A549 (cell line): ENCODE results near the gene TACR1. TPM values are rescaled to one million over a fixed set of nuclear protein-coding genes. Genes with fewer than 3 reads are reported as not detected.

ENCODE experiments used
- ATAC-seq, 2 experiments: fragments of 200-7000 bp in 1 of 2; fragments of >200 bp in 1 of 2; cut with Nextera tagmentation in 1 of 2; cut with Tn5 transposase in 1 of 2; 3 replicates each; pipeline versions ENCODE4 v1.8.0 to v1.9.1; 2018 to 2020; ENCODE audit warnings: mild to moderate bottlenecking in 1 of 2, moderate library complexity in 1 of 2
- CTCF ChIA-PET: fragments of 300-600 bp; sonication (Branson Sonifier 250); formaldehyde crosslinking; extraction: SDS; loops from one replicate; lab custom pipeline; 2021; ENCODE audit warnings: antibody characterized with exemption, inconsistent platforms; lab: Yijun Ruan, JAX
- POLR2A ChIA-PET: fragments of 350-600 bp; formaldehyde crosslinking; extraction: SDS; loops from one replicate; lab custom pipeline; 2021; ENCODE audit warnings: antibody characterized with exemption, inconsistent platforms; lab: Yijun Ruan, JAX
- DNase-seq, 2 experiments: peaks; one replicate each; pipeline versions ENCODE4 v3.0.0 to v3.0.0-alpha.2; 2011 to 2016; ENCODE audit warnings: low read depth in 1 of 2, low spot score in 1 of 2
- FAIRE-seq: peaks from 2 replicates; lab custom pipeline; 2011; peaks lifted over from hg19 to GRCh38; lab: Jason Lieb, UNC
- H3K27ac ChIP-seq, 2 experiments: fragments of >200 bp; sonication (Bioruptor Twin); formaldehyde crosslinking; 3 replicates each; pipeline ENCODE4 v1.5.1; 2016 to 2017
- H3K4me1 ChIP-seq: fragments of >200 bp; sonication (Bioruptor Twin); formaldehyde crosslinking; 3 replicates; pipeline ENCODE4 v1.6.1; 2016
- H3K4me2 ChIP-seq: fragments of >200 bp; sonication (Bioruptor Twin); formaldehyde crosslinking; 3 replicates; pipeline ENCODE4 v1.6.1; 2016
- H3K4me3 ChIP-seq: fragments of >200 bp; sonication (Bioruptor Twin); formaldehyde crosslinking; 3 replicates; pipeline ENCODE4 v1.5.1; 2016
- H3K9me3 ChIP-seq: fragments of >200 bp; sonication (Bioruptor Twin); formaldehyde crosslinking; 3 replicates; pipeline ENCODE4 v1.6.1; 2016
- ATOH8 ChIP-seq: fragments of 250-450 bp; sonication (Bioruptor Pico); IDR thresholded peaks from 2 replicates; pipeline ENCODE4 v1.5.0; 2020; ENCODE audit warnings: low read depth, mild to moderate bottlenecking, moderate library complexity
- BHLHE40 ChIP-seq: IDR thresholded peaks from 2 replicates; pipeline ENCODE4 v1.6.1; 2012; ENCODE audit warnings: low read depth, low read length, inconsistent platforms
- EHF ChIP-seq: fragments of 250-450 bp; sonication (Bioruptor Pico); IDR thresholded peaks from 2 replicates; pipeline ENCODE4 v1.5.0; 2020; ENCODE audit warnings: mild to moderate bottlenecking
- EHMT2 ChIP-seq: fragments of 200-600 bp; sonication (generic); IDR thresholded peaks from 2 replicates; pipeline ENCODE4 v1.6.1; 2016; ENCODE audit warnings: antibody characterized with exemption, low read depth, mild to moderate bottlenecking, moderate library complexity
- EP300 ChIP-seq, 2 experiments: fragments of >200 bp; sonication (Bioruptor Twin); formaldehyde crosslinking; IDR thresholded peaks; 2 replicates in 1 of 2; 3 replicates in 1 of 2; pipeline ENCODE4 v1.6.1; 2016 to 2017
- ESRRA ChIP-seq: fragments of 150-350 bp; IDR thresholded peaks from 2 replicates; pipeline ENCODE4 v1.6.1; 2014; ENCODE audit warnings: mild to moderate bottlenecking, low read length, borderline replicate concordance
- HES2 ChIP-seq: fragments of >200 bp; sonication (Bioruptor Twin); formaldehyde crosslinking; IDR thresholded peaks from 2 replicates; pipeline ENCODE4 v1.6.1; 2016
- JUNB ChIP-seq: fragments of >200 bp; sonication (Bioruptor Twin); formaldehyde crosslinking; IDR thresholded peaks from 2 replicates; pipeline ENCODE4 v1.6.1; 2016
- MAFK ChIP-seq: fragments of 450-650 bp; IDR thresholded peaks from 2 replicates; pipeline ENCODE4 v1.6.1; 2014; ENCODE audit not compliant: partially characterized antibody
- MAX ChIP-seq: IDR thresholded peaks from 2 replicates; pipeline ENCODE4 v1.6.1; 2012
- MYC ChIP-seq: IDR thresholded peaks from 2 replicates; pipeline ENCODE4 v1.6.1; 2012; ENCODE audit warnings: mild to moderate bottlenecking, inconsistent platforms, low read length, improper control_type of control experiment, borderline replicate concordance
- NFE2L2 ChIP-seq: fragments of 150-350 bp; conservative IDR thresholded peaks from 2 replicates; pipeline ENCODE4 v1.6.1; 2014; ENCODE audit warnings: low read length
- NPAS2 ChIP-seq: fragments of 250-450 bp; sonication (Bioruptor Pico); IDR thresholded peaks from 2 replicates; pipeline ENCODE4 v1.8.0; 2022; ENCODE audit warnings: mild to moderate bottlenecking, moderate library complexity, borderline replicate concordance
- RARB ChIP-seq: fragments of 250-450 bp; sonication (Bioruptor Pico); IDR thresholded peaks from 2 replicates; pipeline ENCODE4 v1.8.0; 2021; ENCODE audit warnings: mild to moderate bottlenecking, moderate library complexity
- RCOR1 ChIP-seq: fragments of 150-350 bp; IDR thresholded peaks from 2 replicates; pipeline ENCODE4 v1.6.1; 2014; ENCODE audit warnings: antibody characterized with exemption, low read length, low read depth
- RFX5 ChIP-seq: fragments of 450-650 bp; IDR thresholded peaks from 2 replicates; pipeline ENCODE4 v1.7.1; 2014; ENCODE audit warnings: antibody characterized with exemption, mild to moderate bottlenecking, moderate library complexity
- RNF2 ChIP-seq: fragments of 200-600 bp; sonication (generic); IDR thresholded peaks from 2 replicates; pipeline ENCODE4 v1.6.1; 2016; ENCODE audit warnings: low read depth, mild to moderate bottlenecking, antibody characterized with exemption, moderate library complexity, borderline replicate concordance
- SMC3 ChIP-seq: fragments of >200 bp; sonication (Bioruptor Twin); formaldehyde crosslinking; IDR thresholded peaks from 3 replicates; pipeline ENCODE4 v1.6.1; 2018; ENCODE audit warnings: inconsistent platforms
- TP53 ChIP-seq: fragments of 250-450 bp; sonication (Bioruptor Pico); IDR thresholded peaks from 2 replicates; pipeline ENCODE4 v1.5.0; 2021; ENCODE audit warnings: mild to moderate bottlenecking, moderate library complexity
- USF2 ChIP-seq: fragments of 450-650 bp; IDR thresholded peaks from 2 replicates; pipeline ENCODE4 v1.6.1; 2014; ENCODE audit warnings: antibody characterized with exemption
- ZNF302 ChIP-seq: fragments of 250-450 bp; sonication (Bioruptor Pico); IDR thresholded peaks from 2 replicates; pipeline ENCODE4 v1.9.0; 2021; ENCODE audit warnings: inconsistent platforms, mild to moderate bottlenecking, moderate library complexity
- WGBS: methylation state at CpG from one replicate; pipeline ENCODE4 v1.1.6; 2017; ENCODE audit errors: missing lambda C conversion rate; 5-methylcytosine and 5-hydroxymethylcytosine counted together
- polyA plus RNA-seq, 4 experiments: library from polyadenylated mRNA; depleted of rRNA in 3 of 4; stranded (reverse); fragments of >200 nt; fragmentation: RNase III in 1 of 4; extraction: RNeasy Plus Mini Kit Qiagen cat#74134 plus additional on column Dnase treatment in 1 of 4; gene quantifications; 2 replicates in 3 of 4; 3 replicates in 1 of 4; pipeline ENCODE4 v1.2.3, GENCODE V29; 2011 to 2017
- TF ChIP-seq, protein P1 (sequence below): fragments of 200-600 bp; sonication (generic); IDR thresholded peaks from 2 replicates; pipeline ENCODE4 v1.6.1; 2016; ENCODE audit warnings: antibody characterized with exemption, mild to moderate bottlenecking, moderate library complexity
- TF ChIP-seq, protein P2 (sequence below): IDR thresholded peaks from 2 replicates; pipeline ENCODE4 v1.6.1; 2012; ENCODE audit warnings: low read depth, borderline replicate concordance

TACR1 gene
- polyA plus RNA-seq, 2 of the 4 experiments (the other 2 are of a cell fraction): 0.27 to 0.92 TPM

DNA sequence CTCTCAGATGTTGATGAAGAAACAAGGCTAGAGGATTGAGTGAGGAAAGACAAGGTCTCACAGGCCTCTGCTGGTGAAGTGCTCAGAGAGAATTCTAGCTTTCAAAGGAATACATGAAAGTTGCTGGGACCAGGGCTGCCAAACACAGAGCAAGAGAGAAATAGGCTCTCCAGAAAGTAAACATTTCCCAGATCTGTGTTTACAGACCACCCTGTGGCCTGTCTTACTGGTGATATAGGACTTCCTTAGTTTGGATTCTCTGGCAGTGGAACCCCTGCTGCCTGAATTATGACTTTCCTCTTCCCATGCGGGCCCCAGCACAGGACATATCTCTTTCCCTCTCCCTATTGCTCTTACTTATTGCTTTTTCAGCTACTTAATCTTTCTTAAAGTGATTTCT lies 64.5 kb downstream of the TACR1 start:
- TF ChIP-seq EP300 (IDR thresholded peaks at IDR 0.05) (no peak), JUNB (no peak), USF2 (no peak), RNF2 (no peak), SMC3 (no peak), RCOR1 (no peak), NPAS2 (CRISPR knock-in tag) (no peak), NFE2L2 (no peak), ATOH8 (no peak), BHLHE40 (no peak), EHF (CRISPR knock-in tag) (no peak), MAFK (no peak), RFX5 (no peak), ESRRA (no peak)
- TF ChIP-seq, protein P1, sequence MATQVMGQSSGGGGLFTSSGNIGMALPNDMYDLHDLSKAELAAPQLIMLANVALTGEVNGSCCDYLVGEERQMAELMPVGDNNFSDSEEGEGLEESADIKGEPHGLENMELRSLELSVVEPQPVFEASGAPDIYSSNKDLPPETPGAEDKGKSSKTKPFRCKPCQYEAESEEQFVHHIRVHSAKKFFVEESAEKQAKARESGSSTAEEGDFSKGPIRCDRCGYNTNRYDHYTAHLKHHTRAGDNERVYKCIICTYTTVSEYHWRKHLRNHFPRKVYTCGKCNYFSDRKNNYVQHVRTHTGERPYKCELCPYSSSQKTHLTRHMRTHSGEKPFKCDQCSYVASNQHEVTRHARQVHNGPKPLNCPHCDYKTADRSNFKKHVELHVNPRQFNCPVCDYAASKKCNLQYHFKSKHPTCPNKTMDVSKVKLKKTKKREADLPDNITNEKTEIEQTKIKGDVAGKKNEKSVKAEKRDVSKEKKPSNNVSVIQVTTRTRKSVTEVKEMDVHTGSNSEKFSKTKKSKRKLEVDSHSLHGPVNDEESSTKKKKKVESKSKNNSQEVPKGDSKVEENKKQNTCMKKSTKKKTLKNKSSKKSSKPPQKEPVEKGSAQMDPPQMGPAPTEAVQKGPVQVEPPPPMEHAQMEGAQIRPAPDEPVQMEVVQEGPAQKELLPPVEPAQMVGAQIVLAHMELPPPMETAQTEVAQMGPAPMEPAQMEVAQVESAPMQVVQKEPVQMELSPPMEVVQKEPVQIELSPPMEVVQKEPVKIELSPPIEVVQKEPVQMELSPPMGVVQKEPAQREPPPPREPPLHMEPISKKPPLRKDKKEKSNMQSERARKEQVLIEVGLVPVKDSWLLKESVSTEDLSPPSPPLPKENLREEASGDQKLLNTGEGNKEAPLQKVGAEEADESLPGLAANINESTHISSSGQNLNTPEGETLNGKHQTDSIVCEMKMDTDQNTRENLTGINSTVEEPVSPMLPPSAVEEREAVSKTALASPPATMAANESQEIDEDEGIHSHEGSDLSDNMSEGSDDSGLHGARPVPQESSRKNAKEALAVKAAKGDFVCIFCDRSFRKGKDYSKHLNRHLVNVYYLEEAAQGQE: no peak
- TF ChIP-seq, protein P2, sequence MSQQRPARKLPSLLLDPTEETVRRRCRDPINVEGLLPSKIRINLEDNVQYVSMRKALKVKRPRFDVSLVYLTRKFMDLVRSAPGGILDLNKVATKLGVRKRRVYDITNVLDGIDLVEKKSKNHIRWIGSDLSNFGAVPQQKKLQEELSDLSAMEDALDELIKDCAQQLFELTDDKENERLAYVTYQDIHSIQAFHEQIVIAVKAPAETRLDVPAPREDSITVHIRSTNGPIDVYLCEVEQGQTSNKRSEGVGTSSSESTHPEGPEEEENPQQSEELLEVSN: no peak
- TF ChIP-seq, all 56 proteins: peak for 0
- FAIRE-seq (no peak), DNase-seq (no peak), ATAC-seq (no peak)
- 70% methylated on average over 1 of the region's 1 CpG for WGBS
- no peaks in the 10 kb centered on the region for H3K9me3 ChIP-seq
- H3K4me1 ChIP-seq: no peaks in the 10 kb centered on the region
- POLR2A ChIA-PET: no interaction called here
- H3K4me2 ChIP-seq: no peak overlapping the region
- H3K4me3 ChIP-seq: no peak overlapping the region
- H3K27ac ChIP-seq: no peak overlapping the region
- CTCF ChIA-PET: interaction anchor here (1.0 to 1.5 kb wide), 2 partner anchors 11 to 65 kb away, joined by 3 to 4 read pairs; partner anchors contain the start of gene TACR1

DNA sequence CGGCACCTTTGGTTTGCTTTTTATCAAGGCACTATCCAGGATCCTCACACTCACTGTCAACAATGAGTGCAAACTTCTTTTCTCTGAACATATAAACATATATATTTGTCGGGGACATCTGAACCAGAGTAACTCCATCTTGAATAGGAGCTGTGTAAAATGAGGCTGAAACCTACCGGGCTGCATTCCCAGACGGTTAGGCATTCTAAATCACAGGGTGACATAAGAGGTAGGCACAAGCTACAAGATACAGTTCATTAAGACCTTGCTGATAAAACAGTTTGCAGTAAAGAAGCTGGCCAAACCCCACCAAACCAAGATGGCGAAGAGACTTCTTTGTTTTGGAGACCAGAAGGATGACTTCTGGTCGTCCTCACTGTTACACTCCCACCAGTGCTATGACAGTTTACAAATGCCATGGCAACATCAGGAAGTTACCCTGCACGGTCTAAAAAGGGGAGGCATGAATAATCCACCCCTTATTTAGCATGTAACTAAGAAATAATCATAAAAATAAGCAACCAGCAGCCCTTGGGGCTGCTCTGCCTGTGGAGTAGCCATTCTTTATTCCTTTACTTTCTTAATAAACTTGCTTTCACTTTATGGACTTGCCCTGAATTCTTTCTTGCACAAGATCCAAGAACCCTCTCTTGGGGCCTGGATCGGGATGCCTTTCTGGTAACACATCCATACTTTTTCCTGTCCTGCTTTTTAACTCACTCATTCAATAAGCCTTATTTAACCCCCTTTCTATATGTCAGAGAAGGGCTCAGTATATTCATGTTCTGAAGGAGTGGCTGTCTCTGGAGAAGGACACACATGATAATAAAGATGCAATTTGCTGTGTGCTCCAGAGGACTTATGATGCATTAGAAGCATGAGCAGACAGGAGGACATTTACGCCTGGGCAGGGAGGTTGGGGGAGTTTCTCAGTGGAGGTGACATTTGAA lies 65.4 kb downstream of the TACR1 start:
- Histone ChIP-seq H3K9me3 (no peaks in the 10 kb centered on the region), H3K27ac (no peak overlapping the region), H3K4me2 (no peak overlapping the region), H3K4me3 (no peak overlapping the region)
- CTCF ChIA-PET: interaction anchor here (1.0 to 1.5 kb wide), 2 partner anchors 10 to 66 kb away, joined by 3 to 4 read pairs; partner anchors contain the start of gene TACR1
- DNase-seq: no peak
- WGBS: 75% methylated on average over 9 of the region's 9 CpGs
- TF ChIP-seq ZNF302 (CRISPR knock-in tag) (no peak), USF2 (no peak), HES2 (no peak), MYC (no peak), MAX (no peak), RFX5 (no peak), TP53 (CRISPR knock-in tag) (no peak), RARB (CRISPR knock-in tag) (no peak), EHMT2 (no peak)
- TF ChIP-seq, protein P1: no peak
- TF ChIP-seq, all 56 proteins: peak for 0
- POLR2A ChIA-PET: no interaction called here
- H3K4me1 ChIP-seq: no peaks in the 10 kb centered on the region
- FAIRE-seq (no peak), ATAC-seq (no peak)
